GM06990 (cell line): ENCODE data around the gene BEST2.
A peak's percentile ranks its signal among the peaks of the same experiment; 100 is the strongest.

Experiments used
- DNase-seq: peaks from one replicate; pipeline ENCODE4 v3.0.0-alpha.2; 2011; ENCODE audit not compliant: insufficient read length; ENCODE audit errors: extremely low read depth
- H3K27me3 ChIP-seq: replicated peaks from 2 replicates; pipeline ENCODE4 v1.6.0; 2011; ENCODE audit warnings: low read length; ENCODE audit not compliant: control insufficient read depth, insufficient read depth
- H3K36me3 ChIP-seq: 2 replicates; pipeline ENCODE4 v1.5.1; 2011; ENCODE audit warnings: low read length; ENCODE audit not compliant: control insufficient read depth, insufficient read depth
- H3K4me3 ChIP-seq: replicated peaks from 2 replicates; pipeline ENCODE4 v1.5.1; 2011; ENCODE audit warnings: low read depth, mild to moderate bottlenecking, control low read depth, low read length
- TF ChIP-seq, protein P1 (sequence below): IDR thresholded peaks from 2 replicates; pipeline ENCODE4 v1.5.1; 2011; ENCODE audit warnings: low read length, control low read depth, mild to moderate bottlenecking, inconsistent platforms; ENCODE audit not compliant: insufficient read depth, poor library complexity, severe bottlenecking

Gene BEST2

DNA sequence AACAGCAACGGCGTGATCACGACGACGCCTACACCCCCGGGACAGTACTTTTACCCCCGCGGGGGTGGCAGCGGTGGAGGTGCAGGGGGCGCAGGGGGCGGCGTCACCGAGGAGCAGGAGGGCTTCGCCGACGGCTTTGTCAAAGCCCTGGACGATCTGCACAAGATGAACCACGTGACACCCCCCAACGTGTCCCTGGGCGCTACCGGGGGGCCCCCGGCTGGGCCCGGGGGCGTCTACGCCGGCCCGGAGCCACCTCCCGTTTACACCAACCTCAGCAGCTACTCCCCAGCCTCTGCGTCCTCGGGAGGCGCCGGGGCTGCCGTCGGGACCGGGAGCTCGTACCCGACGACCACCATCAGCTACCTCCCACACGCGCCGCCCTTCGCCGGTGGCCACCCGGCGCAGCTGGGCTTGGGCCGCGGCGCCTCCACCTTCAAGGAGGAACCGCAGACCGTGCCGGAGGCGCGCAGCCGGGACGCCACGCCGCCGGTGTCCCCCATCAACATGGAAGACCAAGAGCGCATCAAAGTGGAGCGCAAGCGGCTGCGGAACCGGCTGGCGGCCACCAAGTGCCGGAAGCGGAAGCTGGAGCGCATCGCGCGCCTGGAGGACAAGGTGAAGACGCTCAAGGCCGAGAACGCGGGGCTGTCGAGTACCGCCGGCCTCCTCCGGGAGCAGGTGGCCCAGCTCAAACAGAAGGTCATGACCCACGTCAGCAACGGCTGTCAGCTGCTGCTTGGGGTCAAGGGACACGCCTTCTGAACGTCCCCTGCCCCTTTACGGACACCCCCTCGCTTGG is 40.7 kb downstream of the BEST2 start:
- DNase-seq = peak; percentile 91

DNA sequence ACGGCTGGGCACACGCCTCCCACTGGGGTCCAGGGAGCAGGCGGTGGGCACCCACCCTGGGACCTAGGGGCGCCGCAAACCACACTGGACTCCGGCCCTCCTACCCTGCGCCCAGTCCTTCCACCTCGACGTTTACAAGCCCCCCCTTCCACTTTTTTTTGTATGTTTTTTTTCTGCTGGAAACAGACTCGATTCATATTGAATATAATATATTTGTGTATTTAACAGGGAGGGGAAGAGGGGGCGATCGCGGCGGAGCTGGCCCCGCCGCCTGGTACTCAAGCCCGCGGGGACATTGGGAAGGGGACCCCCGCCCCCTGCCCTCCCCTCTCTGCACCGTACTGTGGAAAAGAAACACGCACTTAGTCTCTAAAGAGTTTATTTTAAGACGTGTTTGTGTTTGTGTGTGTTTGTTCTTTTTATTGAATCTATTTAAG is 41.3 kb downstream of the BEST2 start:
- DNase-seq = no peak
- H3K27me3 ChIP-seq = no peaks in the 10 kb centered on the region
- H3K4me3 ChIP-seq = peak overlapping the region; percentile 96
- TF ChIP-seq, protein P1, sequence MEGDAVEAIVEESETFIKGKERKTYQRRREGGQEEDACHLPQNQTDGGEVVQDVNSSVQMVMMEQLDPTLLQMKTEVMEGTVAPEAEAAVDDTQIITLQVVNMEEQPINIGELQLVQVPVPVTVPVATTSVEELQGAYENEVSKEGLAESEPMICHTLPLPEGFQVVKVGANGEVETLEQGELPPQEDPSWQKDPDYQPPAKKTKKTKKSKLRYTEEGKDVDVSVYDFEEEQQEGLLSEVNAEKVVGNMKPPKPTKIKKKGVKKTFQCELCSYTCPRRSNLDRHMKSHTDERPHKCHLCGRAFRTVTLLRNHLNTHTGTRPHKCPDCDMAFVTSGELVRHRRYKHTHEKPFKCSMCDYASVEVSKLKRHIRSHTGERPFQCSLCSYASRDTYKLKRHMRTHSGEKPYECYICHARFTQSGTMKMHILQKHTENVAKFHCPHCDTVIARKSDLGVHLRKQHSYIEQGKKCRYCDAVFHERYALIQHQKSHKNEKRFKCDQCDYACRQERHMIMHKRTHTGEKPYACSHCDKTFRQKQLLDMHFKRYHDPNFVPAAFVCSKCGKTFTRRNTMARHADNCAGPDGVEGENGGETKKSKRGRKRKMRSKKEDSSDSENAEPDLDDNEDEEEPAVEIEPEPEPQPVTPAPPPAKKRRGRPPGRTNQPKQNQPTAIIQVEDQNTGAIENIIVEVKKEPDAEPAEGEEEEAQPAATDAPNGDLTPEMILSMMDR = no peak
- H3K36me3 ChIP-seq = no peaks in the 10 kb centered on the region

More for the DNA sequence above, 40.7 kb downstream of the BEST2 start:
- Histone ChIP-seq H3K4me3 (peak overlapping the region; percentile 96), H3K27me3 (no peaks in the 10 kb centered on the region), H3K36me3 (no peaks in the 10 kb centered on the region)
- TF ChIP-seq, protein P1 = no peak

DNA sequence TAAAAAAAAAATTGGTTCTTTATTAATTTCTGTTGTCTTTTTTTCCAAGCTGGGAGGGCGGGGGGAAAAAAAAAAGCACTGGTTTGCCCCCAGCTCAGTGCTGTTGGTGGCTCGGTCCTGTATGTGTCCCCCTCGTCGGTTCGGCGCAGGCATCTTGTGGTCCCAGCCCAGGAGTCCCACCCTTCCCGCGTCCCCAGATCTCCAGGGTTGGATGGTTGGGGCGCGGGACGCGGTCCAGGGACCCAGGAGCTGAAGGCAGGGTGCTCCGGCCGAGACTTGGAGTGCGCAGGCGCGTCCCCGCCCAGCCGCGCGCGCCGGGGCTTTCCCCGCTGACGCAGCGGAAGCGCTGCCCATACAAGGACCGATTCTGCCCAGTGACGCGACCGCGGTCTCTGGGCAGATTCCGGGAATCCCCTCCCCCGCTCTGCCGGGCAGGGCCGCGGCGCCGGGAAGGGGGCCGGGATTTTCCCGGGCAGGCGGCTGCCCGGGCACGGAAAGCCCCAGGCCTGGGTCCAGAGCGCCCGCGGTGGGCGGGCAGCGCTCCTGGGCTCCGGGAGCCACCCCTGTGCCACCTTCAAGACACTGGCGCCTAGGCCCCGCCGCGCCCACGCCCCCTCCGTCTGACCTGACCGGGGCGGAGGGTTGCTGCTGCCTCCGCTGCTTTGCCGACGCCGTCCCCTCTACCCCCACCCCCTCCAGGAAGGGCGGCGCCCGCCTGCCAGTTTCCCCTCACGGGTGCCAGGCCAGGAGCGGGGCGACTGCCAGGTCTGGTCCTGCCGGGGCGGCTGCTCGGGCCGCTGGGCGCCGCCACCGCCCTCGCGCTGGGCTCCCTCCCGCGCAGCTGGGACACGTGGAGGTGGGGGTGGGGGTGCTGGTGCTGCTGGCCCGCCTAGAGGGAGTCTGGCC is 42.0 kb downstream of the BEST2 start:
- Histone ChIP-seq H3K36me3 (no peaks in the 10 kb centered on the region), H3K4me3 (peak overlapping the region; percentile 96), H3K27me3 (no peaks in the 10 kb centered on the region)
- peak; percentile 98 for DNase-seq
- TF ChIP-seq, protein P1 = no peak

DNA sequence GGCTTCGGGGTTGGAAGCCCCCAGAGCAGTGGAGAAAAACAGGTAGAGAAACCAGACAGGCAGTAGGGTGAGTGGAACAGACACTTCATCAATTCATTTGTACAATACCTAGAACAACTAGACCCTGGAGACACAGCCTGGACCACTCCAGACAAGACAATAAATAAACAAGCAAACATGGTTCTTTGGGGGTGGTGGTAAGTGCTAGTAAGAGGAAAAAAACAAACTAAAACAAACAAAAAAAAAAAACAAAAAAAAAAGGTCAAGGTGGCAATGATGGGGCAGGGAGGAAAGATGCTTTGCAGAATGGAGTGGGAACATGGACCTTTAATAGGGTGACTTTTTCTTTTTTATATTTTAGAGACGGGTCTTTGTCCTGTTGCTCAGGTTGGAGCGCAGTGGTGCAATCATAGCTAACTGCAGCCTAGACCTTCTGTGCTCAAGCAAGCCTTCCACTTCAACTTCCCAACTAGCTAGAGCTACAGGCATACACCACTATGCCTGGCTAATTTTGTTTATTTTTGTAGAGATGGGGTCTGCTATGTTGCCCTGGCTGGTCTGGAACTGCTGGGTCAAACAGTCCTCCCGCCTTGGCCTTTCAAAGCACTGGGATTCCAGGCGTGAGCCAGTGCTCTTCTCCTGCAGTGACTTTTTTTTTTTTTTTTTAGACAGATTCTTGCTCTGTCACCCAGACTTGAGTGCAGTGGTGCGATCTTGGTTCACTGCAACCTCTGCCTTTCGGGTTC is 42.8 kb downstream of the BEST2 start:
- Histone ChIP-seq H3K4me3 (peak overlapping the region; percentile 96), H3K36me3 (no peaks in the 10 kb centered on the region; the same call in 1 of the 2 replicates), H3K27me3 (no peaks in the 10 kb centered on the region)
- no peak for DNase-seq
- TF ChIP-seq, protein P1 = no peak

DNA sequence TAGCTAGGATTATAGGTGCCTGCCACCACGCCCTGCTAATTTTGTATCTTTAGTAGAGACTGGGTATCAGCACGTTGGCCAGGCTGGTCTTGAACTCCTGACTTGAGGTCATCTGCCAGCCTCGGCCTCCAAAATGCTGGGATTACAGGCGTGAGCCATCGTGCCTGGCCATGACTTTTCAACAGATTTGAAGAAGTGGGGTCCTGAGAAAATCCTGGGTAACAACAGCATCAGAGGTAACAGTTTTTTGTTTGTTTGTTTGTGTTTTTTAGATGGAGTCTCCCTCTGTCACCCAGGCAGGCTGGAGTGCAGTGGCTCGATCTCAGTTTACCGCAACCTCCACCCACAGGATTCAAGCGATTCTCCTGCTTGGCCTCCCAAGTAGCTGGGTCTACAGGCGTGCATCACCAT is 43.4 kb downstream of the BEST2 start:
- TF ChIP-seq, protein P1 = no peak
- Histone ChIP-seq H3K4me3 (no peak overlapping the region), H3K27me3 (no peaks in the 10 kb centered on the region), H3K36me3 (no peaks in the 10 kb centered on the region; the same call in 1 of the 2 replicates)
- DNase-seq = no peak
